Measurements from ENCODE around the gene GREB1.

Gene GREB1

DNA sequence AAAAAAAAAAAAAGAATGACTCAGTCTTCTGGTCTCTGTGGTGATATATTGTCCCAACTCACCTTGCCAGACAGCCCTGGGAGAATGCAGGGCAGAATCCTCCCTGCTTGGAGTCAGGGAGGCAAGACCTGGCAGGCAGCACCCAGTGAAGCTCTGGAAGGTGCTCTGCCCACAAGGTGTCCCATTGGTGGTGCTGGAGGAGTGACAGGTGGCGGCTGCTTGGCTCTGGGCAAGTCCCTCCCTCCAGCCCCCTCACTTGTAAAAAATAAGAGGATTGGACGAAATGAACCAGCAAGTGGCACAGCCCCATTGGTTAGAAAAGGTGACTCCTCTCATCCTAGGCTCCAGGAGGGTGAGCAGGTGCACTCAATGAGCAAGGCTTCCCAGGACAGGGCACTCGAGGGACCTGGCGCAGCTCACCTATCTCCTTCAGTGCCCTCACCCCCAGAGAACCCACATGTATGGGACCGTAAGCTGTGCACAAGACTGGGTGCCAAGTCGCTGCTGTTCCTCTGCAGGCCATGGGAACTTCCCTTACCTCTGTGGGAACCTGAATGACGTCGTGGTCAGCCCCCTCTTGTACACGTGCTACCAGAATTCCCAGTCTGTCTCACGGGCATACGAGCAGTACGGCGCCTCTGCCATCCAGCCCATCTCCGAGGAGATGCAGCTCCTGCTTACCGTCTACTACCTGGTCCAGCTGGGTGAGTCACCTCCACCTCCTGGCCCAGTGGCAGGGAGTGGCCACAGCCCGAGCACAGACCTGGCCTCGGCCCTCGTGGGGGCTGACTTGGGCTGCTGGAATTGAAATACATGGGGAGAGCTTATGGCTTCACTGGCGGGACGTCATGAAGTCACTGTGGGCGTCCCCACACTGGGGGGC is 54.6 kb downstream of the GREB1 start:
- no peak for DNase-seq
- Mint-ChIP-seq H3K4me1 (peaks cover 10% of the 10 kb centered on the region), H3K27me3 (peaks cover 16% of the 10 kb centered on the region), H3K27ac (no peak overlapping the region), H3K4me3 (no peak overlapping the region), H3K9me3 (no peaks in the 10 kb centered on the region)
- ATAC-seq: no peak

DNA sequence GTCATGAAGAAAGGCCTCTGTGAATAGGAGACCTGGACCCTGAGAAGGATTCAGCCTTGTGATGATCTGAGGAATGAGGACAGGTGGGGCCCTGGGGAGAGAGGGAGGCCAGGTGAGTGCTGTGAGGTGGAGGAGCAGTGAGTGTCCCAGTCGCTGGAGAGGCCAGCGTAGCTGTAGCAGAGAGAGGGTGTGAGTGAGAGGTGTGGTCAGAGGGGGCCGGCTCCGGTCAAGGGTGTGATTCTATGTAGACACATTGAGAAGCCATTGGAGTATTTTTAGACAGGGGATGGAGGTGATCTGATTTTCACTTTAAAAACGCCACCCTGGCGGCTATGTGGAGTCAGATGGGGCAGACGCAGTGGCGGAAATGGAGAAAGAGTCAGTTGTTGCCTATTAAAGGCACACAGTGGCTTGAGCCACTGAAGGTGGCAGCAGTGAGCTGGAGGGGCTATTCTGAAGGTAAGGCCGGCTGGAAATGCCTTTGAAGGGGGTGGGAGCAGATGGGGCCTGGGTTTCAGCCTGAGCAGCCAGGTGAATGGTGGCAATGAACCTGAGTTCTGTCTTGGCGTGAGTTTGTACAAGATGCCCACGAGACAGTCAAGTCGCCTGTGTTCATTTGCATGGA is 55.6 kb downstream of the GREB1 start:
- H3K4me1 Mint-ChIP-seq: peaks cover under 1% of the 10 kb centered on the region
- peaks cover 15% of the 10 kb centered on the region for H3K27me3 Mint-ChIP-seq
- no peak overlapping the region for H3K4me3 Mint-ChIP-seq
- ATAC-seq (no peak), DNase-seq (no peak)
- H3K9me3 Mint-ChIP-seq: no peaks in the 10 kb centered on the region
- H3K27ac Mint-ChIP-seq: no peak overlapping the region

DNA sequence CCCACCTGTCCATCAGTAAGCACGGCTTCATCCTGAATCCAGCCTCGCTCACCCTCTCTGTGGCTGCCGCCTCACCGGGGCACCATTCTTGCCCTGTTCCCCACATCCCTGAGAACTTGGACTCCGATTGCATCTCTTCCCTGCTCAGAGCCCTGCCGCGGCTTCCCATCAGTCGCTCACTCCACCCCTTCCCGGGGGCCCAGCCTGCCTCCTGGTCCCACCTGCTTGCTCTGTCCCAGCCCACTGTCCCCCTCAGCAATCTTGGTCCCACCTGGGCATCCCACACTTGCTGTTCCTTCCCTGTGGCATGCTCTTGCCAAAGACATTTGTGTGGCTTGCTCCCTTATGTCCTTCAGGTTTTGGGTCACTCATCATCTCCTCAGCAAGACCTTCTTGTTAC is 56.3 kb downstream of the GREB1 start:
- Mint-ChIP-seq H3K4me3 (no peak overlapping the region), H3K9me3 (no peaks in the 10 kb centered on the region), H3K4me1 (no peaks in the 10 kb centered on the region), H3K27ac (no peak overlapping the region), H3K27me3 (peaks cover 7% of the 10 kb centered on the region)
- ATAC-seq (peak; percentile 22), DNase-seq (no peak)

DNA sequence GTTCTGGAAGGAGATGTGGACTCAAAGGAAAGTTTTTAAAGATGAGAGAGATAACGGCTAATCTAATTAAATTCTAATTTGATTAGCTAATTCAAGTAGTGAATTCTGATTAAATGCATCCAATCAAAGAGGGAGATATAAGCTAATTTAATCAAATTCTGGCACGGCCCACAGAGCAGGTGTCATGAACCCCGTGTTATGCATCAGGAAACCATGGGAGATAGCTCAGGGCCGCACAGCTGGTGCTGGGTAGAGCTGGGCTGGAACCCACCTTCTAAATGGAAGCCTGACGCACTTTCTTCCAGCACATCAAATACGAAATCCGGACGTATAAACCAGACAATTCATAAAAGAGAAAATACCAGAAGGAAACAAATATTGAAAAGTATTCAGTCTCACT is 57.2 kb downstream of the GREB1 start:
- H3K9me3 Mint-ChIP-seq: no peaks in the 10 kb centered on the region
- H3K27ac Mint-ChIP-seq: no peak overlapping the region
- DNase-seq: no peak
- no peak for ATAC-seq
- no peak overlapping the region for H3K4me3 Mint-ChIP-seq
- H3K27me3 Mint-ChIP-seq: no peaks in the 10 kb centered on the region
- H3K4me1 Mint-ChIP-seq: no peaks in the 10 kb centered on the region

DNA sequence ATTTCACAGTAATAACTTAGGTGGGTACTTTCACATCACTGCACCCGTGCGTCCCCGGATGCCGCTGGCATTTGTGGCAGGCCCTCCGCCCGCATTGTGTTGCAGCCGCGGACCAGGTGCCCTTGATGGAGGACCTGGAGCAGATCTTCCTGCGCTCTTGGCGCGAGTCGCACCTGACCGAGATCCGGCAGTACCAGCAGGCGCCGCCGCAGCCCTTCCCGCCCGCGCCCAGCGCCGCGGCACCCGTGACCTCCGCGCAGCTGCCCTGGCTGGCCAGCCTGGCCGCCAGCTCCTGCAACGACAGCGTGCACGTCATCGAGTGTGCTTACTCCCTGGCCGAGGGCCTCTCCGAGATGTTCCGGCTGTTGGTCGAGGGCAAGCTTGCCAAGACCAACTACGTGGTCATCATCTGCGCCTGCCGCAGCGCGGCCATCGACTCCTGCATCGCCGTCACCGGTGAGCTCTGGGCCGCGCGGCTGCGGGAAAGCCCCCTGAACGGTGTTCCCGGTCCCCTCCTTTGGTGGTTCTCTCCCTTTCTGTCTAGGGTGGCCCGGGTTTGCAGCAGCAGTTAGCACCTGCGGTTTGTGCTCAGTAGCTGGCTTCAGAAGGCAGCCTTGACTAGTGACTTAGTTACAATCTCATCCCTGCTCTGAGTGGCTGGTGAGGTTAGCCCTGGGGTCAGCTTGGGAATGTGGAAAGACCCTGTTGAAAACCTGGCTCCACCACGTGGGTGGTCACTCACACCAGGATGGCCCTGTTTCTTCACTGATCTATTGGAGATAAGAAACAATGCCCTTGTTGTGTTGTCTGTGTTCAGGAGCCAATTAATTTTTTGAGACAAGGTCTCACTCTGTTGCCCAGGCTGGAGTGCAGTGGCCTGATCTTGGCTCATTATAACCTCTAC is 59.1 kb downstream of the GREB1 start:
- H3K27ac Mint-ChIP-seq: no peak overlapping the region
- no peaks in the 10 kb centered on the region for H3K27me3 Mint-ChIP-seq
- no peaks in the 10 kb centered on the region for H3K9me3 Mint-ChIP-seq
- no peaks in the 10 kb centered on the region for H3K4me1 Mint-ChIP-seq
- H3K4me3 Mint-ChIP-seq: no peak overlapping the region
- ATAC-seq (no peak), DNase-seq (no peak)

DNA sequence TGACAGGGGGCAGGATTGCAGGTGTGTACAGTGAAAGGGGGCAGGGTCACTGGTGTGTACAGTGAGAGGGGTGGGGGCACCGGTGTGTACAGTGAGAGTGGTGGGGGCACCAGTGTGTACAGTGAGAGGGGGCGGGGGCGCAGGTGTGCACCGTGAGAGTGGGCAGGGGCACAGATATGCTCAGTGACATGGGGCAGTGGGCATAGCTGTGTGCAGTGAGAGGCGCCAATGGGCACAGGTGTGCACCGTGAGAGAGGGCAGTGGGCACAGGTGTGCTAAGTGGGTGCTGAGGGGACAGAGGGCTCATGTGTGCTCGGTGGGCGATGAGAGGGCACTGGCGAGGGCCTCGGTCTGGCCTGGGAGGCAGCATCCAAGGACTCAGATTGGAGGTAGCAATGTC is 63.0 kb downstream of the GREB1 start:
- Mint-ChIP-seq H3K27me3 (no peaks in the 10 kb centered on the region), H3K4me1 (no peaks in the 10 kb centered on the region), H3K27ac (no peak overlapping the region), H3K4me3 (no peak overlapping the region), H3K9me3 (no peaks in the 10 kb centered on the region)
- ATAC-seq (peak; percentile 57), DNase-seq (no peak)

DNA sequence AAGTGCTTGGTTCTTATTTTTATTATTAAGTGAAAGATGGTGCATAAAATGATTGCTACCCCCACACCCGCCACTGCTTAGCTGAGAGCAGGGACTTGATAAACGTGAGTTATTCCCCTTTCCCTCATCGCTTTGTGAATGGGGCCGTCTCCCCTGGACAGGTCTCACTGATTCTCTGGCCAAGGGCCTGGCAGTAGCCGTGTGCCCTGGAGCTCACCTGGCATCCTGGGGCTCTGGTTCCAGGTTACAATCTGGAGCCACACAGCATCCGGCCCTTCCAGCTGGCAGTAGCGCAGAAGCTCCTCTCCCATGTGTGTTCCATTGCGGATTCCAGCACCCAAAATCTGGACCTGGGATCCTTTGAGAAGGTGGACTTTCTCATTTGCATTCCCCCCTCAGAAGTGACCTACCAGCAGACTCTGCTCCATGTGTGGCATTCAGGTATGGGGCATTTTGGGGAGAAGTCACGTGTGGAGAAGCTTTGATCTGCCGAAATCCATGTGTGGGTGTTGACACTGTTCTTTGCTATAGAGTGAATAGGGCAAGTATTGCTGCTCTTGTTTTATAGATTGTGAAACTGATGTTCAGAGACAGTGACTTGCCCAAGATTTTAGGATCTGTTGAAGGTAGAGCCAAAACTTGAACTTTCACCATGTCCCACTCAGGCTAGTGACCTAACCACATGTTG is 63.8 kb downstream of the GREB1 start:
- Mint-ChIP-seq H3K4me3 (no peak overlapping the region), H3K27ac (no peak overlapping the region), H3K9me3 (no peaks in the 10 kb centered on the region), H3K27me3 (no peaks in the 10 kb centered on the region), H3K4me1 (no peaks in the 10 kb centered on the region)
- ATAC-seq (peak; percentile 4), DNase-seq (no peak)

DNA sequence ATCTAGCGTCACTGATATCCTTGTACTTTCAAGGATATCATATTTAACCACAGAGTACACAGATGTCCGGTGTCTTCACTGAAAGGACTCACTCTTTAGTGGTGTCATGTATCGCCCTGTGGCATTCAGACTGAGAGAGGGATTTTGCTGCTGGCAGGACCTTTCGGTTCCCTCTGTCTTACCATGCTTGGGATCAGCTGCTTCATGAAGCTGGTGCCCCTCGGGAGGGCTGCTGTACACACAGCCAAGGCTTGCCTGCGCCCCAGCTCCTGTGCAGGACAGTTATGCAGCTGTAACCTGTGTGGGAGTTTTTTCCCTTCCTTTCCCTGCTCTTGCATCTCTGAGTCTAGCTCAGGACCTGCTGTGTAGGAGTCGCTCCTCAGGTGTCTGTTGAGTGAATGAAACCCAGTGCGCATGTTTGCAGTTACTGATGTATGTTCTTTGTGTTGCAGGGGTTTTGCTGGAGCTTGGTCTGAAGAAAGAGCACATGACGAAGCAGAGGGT is 64.4 kb downstream of the GREB1 start:
- no peaks in the 10 kb centered on the region for H3K9me3 Mint-ChIP-seq
- no peak overlapping the region for H3K4me3 Mint-ChIP-seq
- H3K4me1 Mint-ChIP-seq: no peaks in the 10 kb centered on the region
- H3K27me3 Mint-ChIP-seq: no peaks in the 10 kb centered on the region
- ATAC-seq: peak; percentile 25
- DNase-seq: no peak
- no peak overlapping the region for H3K27ac Mint-ChIP-seq

DNA sequence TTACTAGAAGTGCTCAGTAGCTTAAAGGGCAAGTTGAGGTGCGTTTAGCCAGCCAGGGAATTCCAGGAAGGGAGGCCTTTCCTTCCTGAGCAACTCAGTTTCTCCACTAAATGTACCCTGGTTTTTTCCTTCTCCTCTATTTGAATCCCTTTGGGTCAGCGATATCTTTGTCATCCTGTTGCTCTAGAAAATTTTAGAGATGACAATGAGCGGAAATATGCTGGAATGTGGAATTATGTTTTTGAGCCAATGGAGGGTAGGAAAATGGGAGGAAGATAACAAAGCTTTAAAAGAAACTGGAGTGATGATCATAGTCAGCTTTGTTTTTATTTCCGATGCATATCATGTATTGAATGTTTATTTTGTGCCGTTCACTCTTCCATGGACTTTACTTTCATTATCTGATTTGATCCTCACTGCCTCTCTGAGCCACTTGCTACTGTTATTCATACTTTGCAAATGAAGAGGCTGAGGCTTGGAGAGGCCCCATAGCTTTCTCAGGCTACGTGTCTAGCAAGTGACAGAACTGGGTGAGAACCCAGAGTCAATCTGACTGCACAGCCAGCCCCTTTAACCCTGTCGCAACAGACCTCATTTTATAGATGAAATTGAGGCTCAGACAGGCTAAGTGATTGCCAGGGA is 68.8 kb downstream of the GREB1 start:
- Mint-ChIP-seq H3K4me1 (no peaks in the 10 kb centered on the region), H3K27ac (no peak overlapping the region), H3K27me3 (no peaks in the 10 kb centered on the region)

DNA sequence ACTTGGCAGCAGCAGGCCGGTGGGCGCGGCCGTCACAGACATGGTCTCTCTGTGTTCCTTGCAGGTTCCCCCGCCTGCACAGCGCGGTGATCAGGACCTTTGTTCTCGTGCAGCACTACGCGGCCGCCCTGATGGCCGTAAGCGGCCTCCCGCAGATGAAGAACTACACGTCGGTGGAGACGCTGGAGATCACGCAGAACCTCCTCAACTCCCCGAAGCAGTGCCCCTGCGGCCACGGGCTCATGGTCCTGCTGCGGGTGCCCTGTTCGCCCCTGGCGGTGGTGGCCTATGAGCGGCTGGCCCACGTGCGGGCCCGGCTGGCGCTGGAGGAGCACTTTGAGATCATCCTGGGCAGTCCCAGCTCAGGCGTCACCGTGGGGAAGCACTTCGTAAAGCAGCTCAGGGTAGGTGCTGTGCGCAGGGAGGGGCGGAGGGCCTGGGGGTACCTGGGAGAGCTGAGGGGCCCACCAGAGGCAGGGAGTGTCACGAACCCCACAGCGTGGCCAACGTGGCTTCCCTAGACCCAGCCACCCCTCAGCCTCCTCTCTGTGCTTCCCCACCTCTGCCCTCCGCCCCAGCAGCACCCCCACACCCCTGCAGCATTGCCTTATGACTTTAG is 76.9 kb downstream of the GREB1 start:
- Mint-ChIP-seq H3K4me1 (no peaks in the 10 kb centered on the region), H3K27ac (no peak overlapping the region), H3K27me3 (no peaks in the 10 kb centered on the region), H3K4me3 (no peak overlapping the region), H3K9me3 (no peaks in the 10 kb centered on the region)
- ATAC-seq: peak; percentile 39
- no peak for DNase-seq

More for the DNA sequence above, 68.8 kb downstream of the GREB1 start:
- ATAC-seq (no peak), DNase-seq (no peak)
- H3K4me3 Mint-ChIP-seq: no peak overlapping the region
- H3K9me3 Mint-ChIP-seq: no peaks in the 10 kb centered on the region

DNA sequence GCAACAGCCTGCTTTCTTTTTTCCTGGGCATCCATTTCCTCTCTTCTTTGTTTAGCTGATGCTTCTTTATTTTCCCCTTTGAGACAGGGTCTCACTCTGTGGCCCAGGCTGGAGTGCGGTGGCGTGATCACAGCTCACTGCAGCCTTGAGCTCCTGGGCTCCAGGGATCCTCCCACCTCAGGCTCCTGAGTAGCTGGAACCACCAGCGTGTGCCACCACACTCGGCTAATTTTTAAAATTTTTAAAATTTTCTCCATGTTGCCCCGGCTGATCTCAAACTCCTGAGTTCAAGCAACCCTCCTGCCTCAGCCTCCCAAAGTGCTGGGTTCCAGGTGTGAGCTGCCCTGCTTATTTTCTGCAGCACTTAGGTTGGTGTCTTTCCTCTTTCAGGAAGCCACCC is 77.4 kb downstream of the GREB1 start:
- no peaks in the 10 kb centered on the region for H3K27me3 Mint-ChIP-seq
- no peak overlapping the region for H3K27ac Mint-ChIP-seq
- DNase-seq: no peak
- H3K9me3 Mint-ChIP-seq: no peaks in the 10 kb centered on the region
- no peak overlapping the region for H3K4me3 Mint-ChIP-seq
- no peak for ATAC-seq
- no peaks in the 10 kb centered on the region for H3K4me1 Mint-ChIP-seq

DNA sequence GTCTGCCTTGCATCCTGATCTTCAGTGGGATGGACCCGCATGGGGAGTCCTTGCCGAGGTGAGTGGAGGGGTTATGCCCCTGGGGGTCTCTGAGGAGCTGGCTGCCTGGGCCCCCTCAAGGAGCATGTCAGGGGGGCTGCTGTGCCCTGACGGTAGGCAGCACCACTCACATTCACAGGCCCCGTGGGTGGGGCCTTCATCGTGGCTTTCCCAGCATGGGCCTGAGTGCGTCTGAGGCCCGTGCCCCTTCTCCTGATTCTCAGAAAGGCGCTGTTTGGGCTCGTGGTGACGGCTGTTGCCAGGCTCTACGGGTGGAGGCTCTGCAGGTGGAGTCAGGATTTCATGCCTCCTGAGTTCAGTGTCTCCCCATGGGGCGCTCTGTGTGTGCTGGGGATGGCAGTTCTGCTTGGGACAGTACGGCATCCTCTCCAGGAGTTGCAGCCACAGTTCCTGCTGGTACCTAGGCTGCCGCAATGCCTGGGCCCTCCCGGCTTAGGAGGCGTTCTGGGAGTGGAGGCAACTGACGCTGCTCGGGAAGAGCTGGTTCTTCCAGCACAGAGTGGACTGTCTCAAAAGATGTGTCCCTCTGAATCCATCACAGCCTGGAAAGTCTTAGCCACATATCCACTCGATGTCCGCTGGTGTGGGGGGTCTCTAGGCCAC is 78.8 kb downstream of the GREB1 start:
- ATAC-seq (no peak), DNase-seq (no peak)
- Mint-ChIP-seq H3K4me1 (no peaks in the 10 kb centered on the region), H3K27ac (no peak overlapping the region), H3K9me3 (no peaks in the 10 kb centered on the region), H3K27me3 (no peaks in the 10 kb centered on the region), H3K4me3 (no peak overlapping the region)

DNA sequence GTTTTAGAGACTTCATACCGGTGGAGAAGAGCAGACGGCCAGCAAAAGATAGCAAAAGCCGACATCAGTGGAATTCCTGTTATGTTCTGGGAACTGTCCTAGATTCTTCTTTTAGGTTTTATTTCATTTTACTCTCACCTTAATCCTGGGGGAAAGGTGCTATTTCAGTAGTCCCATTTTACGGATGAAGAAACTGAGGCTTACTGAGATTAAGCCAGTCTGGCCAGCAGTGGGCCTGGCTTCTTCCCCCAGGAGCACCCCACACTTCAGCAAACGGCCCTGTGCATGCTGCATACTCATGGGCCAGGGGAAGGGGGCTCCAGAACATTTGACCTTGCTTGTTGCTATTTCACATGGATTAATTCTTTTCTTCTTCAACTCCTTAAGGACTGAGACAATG is 79.5 kb downstream of the GREB1 start:
- H3K27ac Mint-ChIP-seq: no peak overlapping the region
- H3K9me3 Mint-ChIP-seq: no peaks in the 10 kb centered on the region
- no peak for ATAC-seq
- no peak for DNase-seq
- H3K4me3 Mint-ChIP-seq: no peak overlapping the region
- H3K27me3 Mint-ChIP-seq: no peaks in the 10 kb centered on the region
- no peaks in the 10 kb centered on the region for H3K4me1 Mint-ChIP-seq

DNA sequence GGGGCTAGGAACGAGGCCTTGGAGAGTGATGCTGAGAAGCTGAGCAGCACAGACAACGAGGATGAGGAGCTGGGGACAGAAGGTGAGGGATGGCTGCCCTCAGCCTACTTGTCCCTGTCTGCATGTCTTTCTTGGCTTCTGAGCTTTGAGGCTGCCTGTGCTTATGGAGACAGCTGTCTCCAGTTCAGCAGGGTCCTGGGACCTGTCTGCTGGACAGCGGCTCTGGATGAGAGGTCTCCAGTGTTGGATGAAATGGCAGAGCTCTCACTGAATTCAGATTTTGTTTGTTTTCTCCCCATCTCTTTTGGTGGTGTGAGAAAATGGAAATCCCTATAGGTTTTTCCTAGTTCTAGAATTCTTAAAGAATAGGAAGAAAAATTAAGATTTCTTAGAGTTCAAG is 81.4 kb downstream of the GREB1 start:
- no peak overlapping the region for H3K4me3 Mint-ChIP-seq
- no peak overlapping the region for H3K27ac Mint-ChIP-seq
- DNase-seq: no peak
- H3K4me1 Mint-ChIP-seq: no peaks in the 10 kb centered on the region
- no peak for ATAC-seq
- H3K27me3 Mint-ChIP-seq: no peaks in the 10 kb centered on the region
- H3K9me3 Mint-ChIP-seq: no peaks in the 10 kb centered on the region
